GM18505 (cell line): ENCODE data around the gene PPP1R16B.
A peak's percentile ranks its signal among the peaks of the same experiment; 100 is the strongest.
"Not testable (repeated sequence)": the region's sequence is repeated elsewhere in the genome, so short reads cannot be mapped to it uniquely, and the experiment has no call there.

Experiments used
- ATAC-seq: cut with Tn5 transposase; IDR thresholded peaks from one replicate; pipeline ENCODE4 v1.9.1; 2021; ENCODE audit not compliant: unreplicated experiment
- POLR2A ChIP-seq: IDR thresholded peaks from 4 replicates; pipeline ENCODE4 v1.6.1; 2011; ENCODE audit warnings: borderline replicate concordance; ENCODE audit not compliant: insufficient read depth, insufficient read length; ENCODE audit errors: extremely low read depth

PPP1R16B gene

DNA sequence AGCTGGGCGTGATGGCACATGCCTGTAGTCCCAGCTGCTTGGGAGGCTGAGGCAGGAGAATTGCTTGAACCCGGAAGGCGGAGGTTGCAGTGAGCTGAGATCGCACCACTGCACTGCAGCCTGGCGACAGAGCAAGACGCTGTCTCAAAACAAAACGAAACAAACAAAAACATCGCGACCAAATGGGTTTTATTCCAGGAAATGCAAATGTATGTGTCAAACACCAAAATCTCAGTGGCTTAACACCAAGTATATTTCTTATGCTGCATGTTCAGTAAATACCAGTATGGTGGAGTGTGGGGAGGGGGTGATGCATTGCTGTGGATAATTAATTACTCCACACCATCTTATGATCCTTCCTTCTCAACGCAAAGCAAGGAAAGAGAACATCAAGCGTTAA lies 29.1 kb upstream of the PPP1R16B start:
- ATAC-seq: no peak
- no peak for TF ChIP-seq POLR2A

DNA sequence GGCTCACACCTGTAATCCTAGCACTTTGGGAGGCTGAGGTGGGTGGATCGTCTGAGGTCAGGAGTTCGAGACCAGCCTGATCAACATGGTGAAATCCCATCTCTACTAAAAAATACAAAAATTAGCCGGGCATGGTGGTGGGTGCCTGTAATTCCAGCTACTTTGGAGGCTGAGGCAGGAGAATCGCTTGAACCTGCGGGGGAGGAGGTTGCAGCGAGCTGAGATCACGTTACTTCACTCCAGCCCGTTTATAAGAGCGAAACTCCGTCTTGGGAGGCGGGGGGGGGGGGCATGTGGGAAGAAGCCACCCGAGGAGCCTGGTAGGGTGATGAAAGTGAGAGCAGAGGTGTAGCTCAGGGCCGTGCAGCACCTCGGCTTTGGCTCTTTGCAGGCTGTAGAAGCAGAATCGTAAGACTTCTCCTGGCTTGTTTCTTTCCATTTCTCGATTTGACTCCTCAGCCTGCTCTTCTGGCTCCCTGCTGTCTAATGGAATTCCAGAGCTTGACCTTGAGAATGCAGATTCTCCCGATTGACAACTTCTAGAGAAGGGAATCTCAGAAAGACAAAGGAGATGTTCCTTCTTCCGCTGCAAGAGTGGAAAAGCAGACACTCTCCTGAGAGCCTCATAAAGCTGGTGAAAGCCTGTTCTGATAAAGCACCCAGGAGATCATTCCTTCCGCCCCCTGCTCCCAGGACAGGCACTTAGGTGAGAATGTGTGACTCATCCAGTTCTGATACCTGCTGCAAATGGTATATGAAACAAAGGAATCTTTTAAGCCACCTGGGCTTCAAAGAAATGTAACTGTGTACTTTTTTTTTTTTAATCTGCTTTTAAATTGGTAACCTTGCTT lies 26.0 kb upstream of the PPP1R16B start:
- no peak for TF ChIP-seq POLR2A
- ATAC-seq: no peak

- no peak for ATAC-seq
- no peak for TF ChIP-seq POLR2A
Measured at GRCh38 chr20:38782275-38782674, 23.2 kb upstream of the PPP1R16B start.

- ATAC-seq: no peak
- no peak for TF ChIP-seq POLR2A
Measured at GRCh38 chr20:38787870-38788269, 17.6 kb upstream of the PPP1R16B start.

GRCh38 chr20:38789503-38790199 lies 15.8 kb upstream of the PPP1R16B start:
- no peak for TF ChIP-seq POLR2A
- no peak for ATAC-seq

DNA sequence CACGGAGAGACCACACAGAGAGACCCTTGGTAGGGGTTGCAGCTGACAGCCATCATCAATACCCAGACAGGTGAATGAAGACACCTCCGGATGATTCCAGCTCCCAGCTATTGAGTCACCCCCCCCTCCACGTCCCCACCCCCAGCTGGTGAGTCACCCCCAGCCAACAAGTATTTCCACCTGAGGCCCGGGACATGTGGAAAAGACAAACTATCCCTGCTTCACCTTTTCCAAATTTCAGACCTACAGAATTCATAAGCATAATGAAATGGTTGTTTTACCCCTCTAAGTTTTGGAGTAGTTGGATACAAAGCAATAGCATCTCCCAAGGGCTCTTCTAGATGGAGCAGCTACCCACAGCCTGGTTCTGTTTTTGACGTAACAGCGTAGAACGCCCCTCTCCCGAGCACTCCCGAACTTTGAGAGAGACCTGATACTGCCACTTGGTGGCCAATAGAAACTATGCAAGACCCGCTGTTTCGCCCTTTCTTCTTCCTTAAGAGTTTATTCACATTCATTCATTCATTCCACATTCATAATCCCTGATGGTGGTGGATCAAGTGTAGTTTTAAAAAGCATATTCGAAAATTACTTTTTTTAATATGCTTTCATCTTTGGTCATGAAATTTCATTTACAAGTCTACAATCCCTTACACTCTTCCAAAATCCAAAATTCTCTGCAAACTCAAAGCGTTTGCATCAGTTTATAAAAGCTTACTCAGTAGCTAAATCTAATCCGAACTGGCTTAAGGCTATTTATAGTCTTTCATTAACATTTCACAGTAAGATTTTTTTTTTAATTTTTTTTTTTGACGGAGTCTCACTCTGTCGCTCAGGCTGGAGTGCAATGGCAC lies 15.1 kb upstream of the PPP1R16B start:
- ATAC-seq: no peak
- no peak for TF ChIP-seq POLR2A

GRCh38 chr20:38791291-38791690 lies 14.2 kb upstream of the PPP1R16B start:
- ATAC-seq: no peak

GRCh38 chr20:38791940-38792339 lies 13.6 kb upstream of the PPP1R16B start:
- TF ChIP-seq POLR2A: no peak
- ATAC-seq: no peak

More at GRCh38 chr20:38791291-38791690, 14.2 kb upstream of the PPP1R16B start:
- TF ChIP-seq POLR2A: no peak

DNA sequence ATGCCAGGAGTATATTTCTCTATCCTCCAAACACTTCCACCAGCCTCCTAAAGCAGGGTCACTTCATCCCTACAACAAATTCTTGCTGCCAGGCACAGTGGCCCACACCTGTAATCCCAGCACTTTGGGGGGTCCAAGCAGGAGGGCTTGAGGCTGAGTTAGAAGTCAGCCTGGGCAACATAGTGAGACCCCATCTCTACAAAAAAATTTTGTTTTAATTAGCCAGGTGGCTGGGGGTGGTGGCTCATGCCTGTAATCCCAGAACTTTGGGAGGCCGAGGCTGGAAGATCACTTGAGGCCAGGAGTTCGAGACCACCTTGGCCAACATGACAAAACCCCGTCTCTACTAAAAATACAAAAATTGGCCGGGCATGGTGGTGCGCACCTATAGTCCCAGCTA lies 11.4 kb upstream of the PPP1R16B start:
- ATAC-seq: not testable (repeated sequence)

GRCh38 chr20:38798266-38798665 lies 7.2 kb upstream of the PPP1R16B start:
- TF ChIP-seq POLR2A: no peak
- ATAC-seq: no peak

GRCh38 chr20:38799203-38799602 lies 6.3 kb upstream of the PPP1R16B start:
- TF ChIP-seq POLR2A: no peak
- no peak for ATAC-seq

- no peak for TF ChIP-seq POLR2A
- ATAC-seq: no peak
Measured at GRCh38 chr20:38800882-38801281, 4.6 kb upstream of the PPP1R16B start.

DNA sequence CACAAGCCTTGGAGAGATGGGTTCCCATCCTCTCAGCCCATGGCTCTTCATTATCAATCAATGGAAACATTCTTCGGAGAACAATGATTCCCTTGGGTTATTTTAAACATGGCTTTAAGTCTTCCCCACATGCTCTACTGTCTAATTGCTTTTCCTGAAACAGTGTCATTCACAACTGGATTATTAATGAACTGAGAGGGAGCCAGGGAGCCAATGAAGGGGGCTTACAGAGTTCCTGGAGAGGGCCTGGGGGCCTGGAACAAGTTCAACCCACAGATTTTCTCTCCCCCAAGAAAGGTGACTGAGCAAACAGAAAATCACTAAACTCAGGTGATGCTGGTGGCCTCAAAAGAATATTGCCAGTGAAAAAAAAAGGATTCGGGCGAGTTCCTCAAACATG lies 1.3 kb upstream of the PPP1R16B start:
- no peak for TF ChIP-seq POLR2A
- ATAC-seq: no peak

DNA sequence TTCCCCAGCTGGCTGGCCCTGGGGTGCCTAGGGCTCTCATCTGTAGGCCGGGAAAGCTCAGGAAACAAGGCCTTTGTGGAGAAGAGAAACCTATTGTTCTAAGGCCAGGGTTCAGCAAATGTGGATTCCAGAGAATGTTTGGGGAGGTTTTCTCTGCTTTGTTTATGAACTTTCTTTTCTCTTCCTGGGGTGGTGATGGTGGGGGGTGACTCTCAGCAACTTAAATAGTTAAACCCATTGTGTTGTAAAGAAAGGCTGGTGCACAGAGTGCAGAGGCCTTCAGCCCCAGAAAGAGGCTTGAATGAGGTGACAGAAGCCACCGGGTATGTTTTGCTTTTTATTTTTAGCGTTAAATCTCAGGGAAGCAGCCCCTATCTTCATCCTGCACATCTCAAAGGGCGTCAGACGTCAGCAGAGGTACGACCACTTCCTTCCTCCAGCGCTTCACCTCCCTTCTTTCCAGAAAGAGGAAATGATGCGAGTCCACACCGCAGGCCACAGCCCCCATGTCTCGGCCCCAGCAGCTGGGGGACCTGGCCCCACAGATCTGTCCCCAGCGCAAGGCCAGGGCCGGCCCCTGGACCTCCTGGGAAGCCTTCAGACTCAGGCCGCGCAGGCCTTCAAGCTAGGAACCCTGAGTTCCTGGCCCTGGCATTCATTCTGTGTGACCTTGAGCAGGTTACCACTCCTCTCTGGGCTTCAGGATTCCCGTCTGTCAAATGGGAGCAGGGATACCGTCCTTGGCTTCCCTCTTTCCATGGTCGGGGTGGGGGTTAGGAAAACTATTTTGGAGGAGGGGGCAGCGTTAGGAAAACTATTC lies 605 bp upstream of the PPP1R16B start:
- no peak for TF ChIP-seq POLR2A
- peak; percentile 44 for ATAC-seq
